HEK293T (cell line): ENCODE measurements around the gene MTRF1.
A peak's percentile ranks its signal among the peaks of the same experiment; 100 is the strongest.

Experiments
- CTCF ChIA-PET: fragments of 350-600 bp; formaldehyde crosslinking; extraction: SDS; loops from one replicate; lab custom pipeline; 2021; ENCODE audit warnings: antibody characterized with exemption, inconsistent platforms; lab: Yijun Ruan, JAX
- POLR2A ChIA-PET: fragments of 350-600 bp; formaldehyde crosslinking; extraction: SDS; loops from one replicate; lab custom pipeline; 2020; ENCODE audit warnings: antibody characterized with exemption, inconsistent platforms; lab: Yijun Ruan, JAX
- DNase-seq: peaks from one replicate; pipeline ENCODE4 v3.0.0; 2012; ENCODE audit warnings: mixed read lengths; ENCODE audit errors: extremely low spot score
- ARNT ChIP-seq: fragments of 450-650 bp; IDR thresholded peaks from 2 replicates; pipeline ENCODE4 v1.6.1; 2017; ENCODE audit warnings: mild to moderate bottlenecking
- BHLHE40 ChIP-seq: fragments of 450-650 bp; IDR thresholded peaks from 2 replicates; pipeline ENCODE4 v1.6.1; 2016; ENCODE audit warnings: mild to moderate bottlenecking, moderate library complexity, borderline replicate concordance
- CTBP1 ChIP-seq: fragments of 450-650 bp; IDR thresholded peaks from 2 replicates; pipeline ENCODE4 v1.6.1; 2016; ENCODE audit warnings: borderline replicate concordance
- ELF4 ChIP-seq: fragments of 450-650 bp; IDR thresholded peaks from 2 replicates; pipeline ENCODE4 v1.6.1; 2017; ENCODE audit warnings: antibody characterized with exemption
- FOXA1 ChIP-seq: fragments of 450-650 bp; IDR thresholded peaks from 2 replicates; pipeline ENCODE4 v1.6.1; 2016; ENCODE audit warnings: mild to moderate bottlenecking
- FOXK2 ChIP-seq: fragments of 450-650 bp; IDR thresholded peaks from 2 replicates; pipeline ENCODE4 v1.6.1; 2016; ENCODE audit warnings: mild to moderate bottlenecking
- FOXM1 ChIP-seq: fragments of 450-650 bp; IDR thresholded peaks from 2 replicates; pipeline ENCODE4 v1.6.1; 2017; ENCODE audit warnings: mild to moderate bottlenecking, borderline replicate concordance
- HDGF ChIP-seq: fragments of 450-650 bp; IDR thresholded peaks from 2 replicates; pipeline ENCODE4 v1.6.1; 2017; ENCODE audit warnings: antibody characterized with exemption, borderline replicate concordance
- L3MBTL2 ChIP-seq: fragments of 450-650 bp; conservative IDR thresholded peaks from 2 replicates; pipeline ENCODE4 v1.6.1; 2016; ENCODE audit warnings: mild to moderate bottlenecking
- LEF1 ChIP-seq: fragments of 450-650 bp; IDR thresholded peaks from 2 replicates; pipeline ENCODE4 v1.6.1; 2017; ENCODE audit warnings: mild to moderate bottlenecking, borderline replicate concordance
- NFRKB ChIP-seq: fragments of 450-650 bp; IDR thresholded peaks from 2 replicates; pipeline ENCODE4 v1.6.1; 2016; ENCODE audit warnings: mild to moderate bottlenecking, moderate library complexity
- SP1 ChIP-seq: fragments of 450-650 bp; IDR thresholded peaks from 2 replicates; pipeline ENCODE4 v1.6.1; 2017
- SUZ12 ChIP-seq: fragments of 450-650 bp; IDR thresholded peaks from 2 replicates; pipeline ENCODE4 v1.6.1; 2016; ENCODE audit warnings: mild to moderate bottlenecking
- TARDBP ChIP-seq: fragments of 450-650 bp; IDR thresholded peaks from 2 replicates; pipeline ENCODE4 v1.6.1; 2016
- ZNF384 ChIP-seq: fragments of 450-650 bp; IDR thresholded peaks from 2 replicates; pipeline ENCODE4 v1.6.1; 2016
- TF ChIP-seq, protein P1 (sequence below): fragments of 450-650 bp; IDR thresholded peaks from 2 replicates; pipeline ENCODE4 v1.6.1; 2016

MTRF1 gene

DNA sequence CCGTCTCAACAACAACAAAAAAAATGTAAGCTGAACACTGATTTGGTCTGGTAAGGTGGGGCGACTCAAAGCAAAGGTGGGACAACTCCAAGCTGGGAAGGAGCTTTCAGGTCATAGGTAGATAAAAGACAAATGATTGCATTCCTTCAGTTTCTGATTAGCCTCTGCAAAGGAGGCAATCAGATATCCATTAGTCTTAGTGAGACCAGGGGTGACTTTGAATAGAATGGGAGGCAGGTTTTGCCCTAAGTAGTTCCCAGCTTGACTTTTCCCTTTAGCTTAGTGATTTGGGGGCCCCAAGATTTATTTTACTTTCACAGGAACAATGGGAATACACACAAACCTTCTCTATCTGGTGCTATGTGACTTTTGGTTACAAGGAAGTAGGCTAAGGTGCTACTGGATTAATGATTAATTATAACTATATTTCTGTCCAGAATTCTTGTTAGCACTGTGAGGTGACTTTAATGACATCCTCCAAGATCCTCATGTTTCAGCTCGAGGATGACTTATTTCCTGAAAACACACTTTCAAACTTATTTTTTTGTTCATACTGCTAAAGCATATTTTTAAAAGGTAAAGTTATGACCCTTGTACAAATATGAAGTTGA, 10.6 kb upstream of the MTRF1 start:
- ChIA-PET POLR2A (no interaction called here), CTCF (no interaction called here)
- DNase-seq: no peak
- TF ChIP-seq ZNF384: no peak
- no peak for TF ChIP-seq LEF1
- TF ChIP-seq SP1: no peak
- no peak for TF ChIP-seq ARNT
- TF ChIP-seq FOXA1: no peak

DNA sequence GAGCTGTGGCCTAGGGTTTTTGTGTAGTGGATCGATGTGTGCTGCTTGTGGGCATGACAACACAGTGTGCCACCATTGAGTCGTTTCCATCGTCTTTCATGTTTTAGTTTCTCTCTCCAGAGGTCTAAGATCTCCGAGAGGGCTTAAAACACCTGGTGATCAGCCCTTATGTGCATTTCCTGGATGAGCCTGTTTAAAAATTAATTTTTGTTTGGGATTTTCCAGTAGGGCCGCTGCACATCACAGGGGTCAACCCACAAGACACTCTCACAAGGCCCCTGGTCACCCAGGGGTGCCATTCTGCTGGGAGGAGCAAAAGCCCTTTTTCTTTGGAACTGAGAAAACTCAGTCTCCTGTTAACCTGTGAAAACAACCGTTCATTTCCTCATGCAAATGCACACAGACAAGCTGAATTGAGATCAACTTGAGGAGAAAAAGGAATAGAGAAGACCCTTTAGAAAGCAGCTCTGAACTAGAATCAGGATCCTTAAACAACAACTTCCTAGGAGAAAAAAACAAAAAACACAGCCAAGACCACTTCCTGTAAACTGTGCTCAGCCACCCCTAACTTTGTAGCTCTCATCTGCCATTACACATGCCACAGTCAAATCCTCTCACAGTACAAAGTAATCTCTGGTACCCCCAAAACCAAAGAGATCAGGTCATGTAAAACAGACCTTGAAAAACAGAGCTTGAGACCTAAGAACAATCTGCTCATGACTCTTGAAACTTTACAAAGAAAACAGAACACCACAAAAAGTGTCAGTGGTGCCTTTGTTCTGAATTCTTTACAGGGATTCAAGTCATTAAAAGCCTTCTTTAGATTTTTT, 8.3 kb upstream of the MTRF1 start:
- ChIA-PET CTCF (no interaction called here), POLR2A (no interaction called here)
- TF ChIP-seq FOXM1: no peak
- TF ChIP-seq LEF1: no peak
- TF ChIP-seq SP1: no peak
- TF ChIP-seq BHLHE40: no peak
- TF ChIP-seq FOXA1: no peak
- no peak for TF ChIP-seq L3MBTL2
- TF ChIP-seq, protein P1, sequence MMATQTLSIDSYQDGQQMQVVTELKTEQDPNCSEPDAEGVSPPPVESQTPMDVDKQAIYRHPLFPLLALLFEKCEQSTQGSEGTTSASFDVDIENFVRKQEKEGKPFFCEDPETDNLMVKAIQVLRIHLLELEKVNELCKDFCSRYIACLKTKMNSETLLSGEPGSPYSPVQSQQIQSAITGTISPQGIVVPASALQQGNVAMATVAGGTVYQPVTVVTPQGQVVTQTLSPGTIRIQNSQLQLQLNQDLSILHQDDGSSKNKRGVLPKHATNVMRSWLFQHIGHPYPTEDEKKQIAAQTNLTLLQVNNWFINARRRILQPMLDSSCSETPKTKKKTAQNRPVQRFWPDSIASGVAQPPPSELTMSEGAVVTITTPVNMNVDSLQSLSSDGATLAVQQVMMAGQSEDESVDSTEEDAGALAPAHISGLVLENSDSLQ: no peak
- TF ChIP-seq ARNT: no peak
- no peak for TF ChIP-seq SUZ12
- no peak for TF ChIP-seq CTBP1
- TF ChIP-seq HDGF: no peak
- no peak for TF ChIP-seq ZNF384
- TF ChIP-seq NFRKB: no peak
- no peak for TF ChIP-seq TARDBP
- no peak for TF ChIP-seq ELF4
- TF ChIP-seq FOXK2: no peak
- DNase-seq: no peak

DNA sequence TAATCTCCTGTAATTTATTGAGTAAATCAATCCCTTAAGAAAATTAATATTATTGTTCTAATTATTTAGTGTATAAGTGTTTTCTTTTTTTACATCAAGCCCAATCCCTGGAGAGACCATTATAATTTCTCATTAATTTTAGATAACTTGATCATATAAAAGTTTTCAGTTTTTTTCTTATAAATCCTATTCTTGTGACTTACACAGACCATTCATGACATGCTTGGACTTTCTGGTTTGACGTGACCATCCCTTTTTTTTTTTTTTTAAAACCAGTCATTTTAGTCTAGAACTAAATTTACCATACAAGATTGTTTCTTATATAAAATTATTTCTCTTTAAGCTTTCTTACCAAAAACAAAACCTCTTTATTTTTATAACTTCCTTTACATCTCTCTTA, 5.4 kb upstream of the MTRF1 start:
- ChIA-PET POLR2A (no interaction called here), CTCF (no interaction called here)
- no peak for DNase-seq
- TF ChIP-seq SP1 (no peak), FOXM1 (no peak), ELF4 (no peak), ZNF384 (peak; percentile 90)

DNA sequence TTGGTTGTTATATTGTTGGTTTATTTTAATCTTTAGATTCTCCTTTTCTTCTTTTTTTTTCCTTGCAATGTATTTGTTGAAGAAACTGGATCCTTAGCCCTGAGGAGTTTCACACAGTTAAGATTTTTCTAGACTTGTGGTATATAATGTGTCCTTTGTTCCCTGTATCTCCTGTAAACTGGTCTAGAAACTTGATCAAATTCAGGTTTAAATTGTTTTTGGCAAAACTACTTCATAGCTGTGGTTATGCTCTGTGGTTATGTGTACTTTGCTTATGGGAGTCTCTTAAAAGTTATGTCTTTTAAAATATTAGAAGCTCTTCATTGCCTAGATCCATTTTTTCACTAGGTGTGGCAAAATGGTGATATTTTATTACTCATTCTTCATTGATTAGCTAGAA, 3.7 kb upstream of the MTRF1 start:
- ChIA-PET CTCF (no interaction called here), POLR2A (no interaction called here)
- DNase-seq: no peak
- TF ChIP-seq SUZ12 (no peak), ZNF384 (no peak), ELF4 (no peak), FOXM1 (no peak), BHLHE40 (no peak), FOXA1 (no peak), HDGF (no peak), TARDBP (no peak), NFRKB (no peak), CTBP1 (no peak), FOXK2 (no peak), L3MBTL2 (no peak), LEF1 (no peak), SP1 (no peak), ARNT (no peak)
- TF ChIP-seq, protein P1: no peak

DNA sequence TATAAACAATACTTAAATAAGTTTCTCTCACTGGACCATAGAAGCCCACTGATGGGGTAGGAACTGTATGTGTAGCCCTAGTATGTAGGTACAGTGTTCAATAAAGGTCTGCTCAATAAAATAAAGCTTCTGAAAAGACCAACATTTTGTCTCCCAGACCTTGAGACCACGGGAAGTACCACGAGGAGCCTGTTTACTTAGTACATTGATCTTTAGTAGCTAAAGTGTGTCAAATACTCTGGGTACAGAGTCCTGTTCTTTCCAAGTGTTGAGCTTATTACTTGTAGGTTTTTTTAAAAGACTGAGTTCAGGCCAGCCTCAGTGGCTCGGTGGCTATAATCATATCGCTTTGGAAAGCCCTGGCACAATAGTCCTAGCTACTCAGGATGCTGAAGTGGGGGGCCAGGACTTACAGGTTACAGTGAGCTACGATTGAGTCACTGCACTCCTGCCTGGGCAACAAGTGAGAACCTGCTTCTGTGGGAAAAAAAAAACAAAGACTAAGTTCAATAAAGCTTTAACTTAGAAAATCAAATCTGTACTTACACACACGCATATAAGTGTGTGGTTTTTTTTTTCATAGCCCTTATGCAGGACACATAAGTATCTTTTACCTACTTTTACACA, 3.4 kb downstream of the MTRF1 start:
- ChIA-PET CTCF (no interaction called here), POLR2A (no interaction called here)
- TF ChIP-seq SUZ12: no peak
- no peak for TF ChIP-seq ZNF384
- TF ChIP-seq HDGF: no peak
- no peak for DNase-seq

DNA sequence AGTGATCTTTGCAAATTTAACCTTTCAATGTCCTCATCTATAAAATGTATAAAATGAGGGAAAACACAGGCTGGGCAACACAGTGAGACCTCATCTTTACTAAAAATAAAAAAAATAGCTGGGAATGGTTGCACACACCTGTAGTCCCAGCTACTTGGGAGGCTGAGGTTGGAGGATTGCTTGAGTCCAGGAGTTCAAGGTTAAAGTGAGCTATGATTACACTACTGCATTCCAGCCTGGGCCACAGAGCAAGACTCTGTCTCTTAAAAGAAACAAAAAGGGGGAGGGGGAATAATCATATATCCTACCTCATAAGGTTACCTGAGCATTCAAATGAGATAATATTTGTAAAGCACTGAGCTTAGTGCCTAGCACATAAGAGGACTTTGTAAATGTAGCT, 5.8 kb downstream of the MTRF1 start:
- CTCF ChIA-PET: no interaction called here

More for the DNA sequence above, 5.8 kb downstream of the MTRF1 start:
- no peak for TF ChIP-seq TARDBP
- no peak for TF ChIP-seq L3MBTL2
- TF ChIP-seq FOXM1: no peak
- TF ChIP-seq, protein P1: no peak
- TF ChIP-seq HDGF: no peak
- no peak for TF ChIP-seq NFRKB
- TF ChIP-seq FOXA1: no peak
- no peak for TF ChIP-seq CTBP1
- TF ChIP-seq ELF4: no peak
- no peak for TF ChIP-seq ZNF384
- no peak for TF ChIP-seq FOXK2
- TF ChIP-seq LEF1: no peak
- TF ChIP-seq BHLHE40: no peak
- TF ChIP-seq SUZ12: no peak
- no peak for TF ChIP-seq ARNT
- no peak for TF ChIP-seq SP1
- DNase-seq: no peak
- POLR2A ChIA-PET: no interaction called here
